Cardiac muscle cell (in vitro differentiated cells and primary cell): ENCODE results near the gene PRSS56. TPM values are rescaled to one million over a fixed set of nuclear protein-coding genes. Genes with fewer than 3 reads are reported as not detected.
A peak's percentile ranks its signal among the peaks of the same experiment; 100 is the strongest.

Source experiments
- DNase-seq, 2 donors: peaks; one replicate each; pipeline versions ENCODE4 v3.0.0 to v3.0.0-alpha.2; 2010 to 2017; ENCODE audit warnings: low read depth in 1 of 2, low spot score in 1 of 2
- H3K27ac ChIP-seq: fragments of 200-600 bp; sonication (generic); 2 replicates; pipeline ENCODE4 v1.5.1; 2016
- H3K27me3 ChIP-seq: fragments of 200-600 bp; sonication (generic); 2 replicates; pipeline ENCODE4 v1.6.0; 2016; ENCODE audit warnings: control low read depth
- H3K36me3 ChIP-seq: fragments of 200-600 bp; sonication (generic); 2 replicates; pipeline ENCODE4 v1.5.1; 2016; ENCODE audit warnings: control low read depth
- H3K4me1 ChIP-seq: fragments of 200-600 bp; sonication (generic); 2 replicates; pipeline ENCODE4 v1.8.1; 2017; ENCODE audit warnings: low read depth, mild to moderate bottlenecking, mixed run types
- H3K4me3 ChIP-seq: fragments of 200-600 bp; sonication (generic); 2 replicates; pipeline ENCODE4 v1.5.1; 2016; ENCODE audit warnings: mild to moderate bottlenecking
- H3K9me3 ChIP-seq: fragments of 200-600 bp; sonication (generic); 2 replicates; pipeline ENCODE4 v1.5.1; 2017; ENCODE audit warnings: low read depth, mild to moderate bottlenecking, control low read depth
- polyA plus RNA-seq: library from polyadenylated mRNA; unstranded; fragments of >200 nt; fragmentation: Nextera tagmentation; extraction: Ambion mirVana; gene quantifications from 2 replicates; pipeline ENCODE4 v1.2.1, GENCODE V29; 2016
- total RNA-seq: library from RNA; depleted of rRNA; stranded (reverse); fragments of >200 nt; gene quantifications from 2 replicates; pipeline ENCODE4 v1.2.3, GENCODE V29; 2016
- TF ChIP-seq, protein P1 (sequence below): IDR thresholded peaks from 2 replicates; pipeline ENCODE4 v1.5.1; 2012; ENCODE audit warnings: low read depth, mild to moderate bottlenecking, low read length

The PRSS56 gene
- total and polyA plus RNA-seq, 2 experiments from 2014 or later: not detected

GRCh38 chr2:232485757-232486557, 34.2 kb upstream of the PRSS56 start:
- no peak for DNase-seq
- no peaks in the 10 kb centered on the region for H3K36me3 ChIP-seq
- H3K27ac ChIP-seq: no peak overlapping the region
- H3K4me3 ChIP-seq: peak overlapping the region; percentile 8
- no peaks in the 10 kb centered on the region for H3K9me3 ChIP-seq
- H3K4me1 ChIP-seq: peaks cover 4% of the 10 kb centered on the region
- H3K27me3 ChIP-seq: peaks cover 98% of the 10 kb centered on the region
- TF ChIP-seq, protein P1, sequence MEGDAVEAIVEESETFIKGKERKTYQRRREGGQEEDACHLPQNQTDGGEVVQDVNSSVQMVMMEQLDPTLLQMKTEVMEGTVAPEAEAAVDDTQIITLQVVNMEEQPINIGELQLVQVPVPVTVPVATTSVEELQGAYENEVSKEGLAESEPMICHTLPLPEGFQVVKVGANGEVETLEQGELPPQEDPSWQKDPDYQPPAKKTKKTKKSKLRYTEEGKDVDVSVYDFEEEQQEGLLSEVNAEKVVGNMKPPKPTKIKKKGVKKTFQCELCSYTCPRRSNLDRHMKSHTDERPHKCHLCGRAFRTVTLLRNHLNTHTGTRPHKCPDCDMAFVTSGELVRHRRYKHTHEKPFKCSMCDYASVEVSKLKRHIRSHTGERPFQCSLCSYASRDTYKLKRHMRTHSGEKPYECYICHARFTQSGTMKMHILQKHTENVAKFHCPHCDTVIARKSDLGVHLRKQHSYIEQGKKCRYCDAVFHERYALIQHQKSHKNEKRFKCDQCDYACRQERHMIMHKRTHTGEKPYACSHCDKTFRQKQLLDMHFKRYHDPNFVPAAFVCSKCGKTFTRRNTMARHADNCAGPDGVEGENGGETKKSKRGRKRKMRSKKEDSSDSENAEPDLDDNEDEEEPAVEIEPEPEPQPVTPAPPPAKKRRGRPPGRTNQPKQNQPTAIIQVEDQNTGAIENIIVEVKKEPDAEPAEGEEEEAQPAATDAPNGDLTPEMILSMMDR: no peak

DNA sequence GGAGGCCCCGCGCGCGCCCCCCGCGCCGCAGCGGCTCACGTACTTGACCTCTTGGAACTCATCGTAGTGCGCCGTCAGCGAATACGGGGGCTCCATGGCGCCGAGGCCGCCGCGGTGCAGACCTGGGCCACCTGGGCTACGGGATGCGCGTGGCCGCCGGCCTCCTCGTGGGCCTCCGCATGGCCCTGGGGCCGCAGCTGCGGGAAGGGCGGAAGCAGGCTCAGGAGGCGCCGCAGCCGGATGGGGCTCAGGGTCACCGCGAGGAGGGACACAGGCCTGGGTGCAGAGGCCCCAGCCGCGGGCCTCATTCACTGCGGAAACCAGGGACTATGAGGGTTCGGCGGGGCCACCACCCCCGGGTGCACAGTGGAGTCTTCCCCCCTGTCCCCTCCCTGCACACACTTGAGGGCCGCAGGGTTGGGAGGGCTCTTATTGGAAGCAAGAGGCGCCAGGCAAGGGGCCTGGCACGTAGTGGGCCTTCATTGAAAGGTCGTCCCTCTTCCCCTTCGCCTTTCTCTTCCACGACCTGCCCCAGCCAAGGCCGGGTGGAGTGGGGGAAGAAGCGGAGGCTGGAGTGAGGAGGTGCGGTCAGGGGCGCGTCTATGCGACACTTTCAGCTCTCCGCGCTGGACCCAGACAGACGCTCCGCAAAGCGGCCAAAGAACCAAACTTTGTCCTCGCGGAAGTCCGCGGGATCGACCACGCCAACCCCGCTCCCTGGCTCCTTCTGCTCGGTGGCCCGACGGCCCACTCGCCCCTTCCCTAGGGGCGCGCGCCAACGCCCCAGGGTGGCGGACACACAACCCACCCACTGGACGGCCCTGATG, 33.4 kb upstream of the PRSS56 start:
- no peak for DNase-seq
- H3K27me3 ChIP-seq: peaks cover 90% of the 10 kb centered on the region
- H3K36me3 ChIP-seq: no peaks in the 10 kb centered on the region
- H3K4me1 ChIP-seq: peaks cover 4% of the 10 kb centered on the region
- H3K9me3 ChIP-seq: no peaks in the 10 kb centered on the region
- H3K4me3 ChIP-seq: peak overlapping the region; percentile 27
- H3K27ac ChIP-seq: no peak overlapping the region
- TF ChIP-seq, protein P1: no peak

- Histone ChIP-seq H3K4me3 (peak within 1 kb of the TSS; percentile 27), H3K27me3 (peaks cover 82% of the 10 kb centered on the region), H3K9me3 (no peaks in the 10 kb centered on the region), H3K27ac (no peak within 1 kb of the TSS), H3K36me3 (no peaks in the 10 kb centered on the region), H3K4me1 (peaks cover 4% of the 10 kb centered on the region)
- DNase-seq: peak in 1 of 2 donors; percentile 55
- TF ChIP-seq, protein P1: no peak
Observed at GRCh38 chr2:232487385-232488096, 32.6 kb upstream of the PRSS56 start, which contains the start of gene ECEL1. ECEL1 (minus strand) TSS chr2:232487834; CDS start chr2:232486653, 1,181 bp downstream.

- TF ChIP-seq, protein P1: no peak
- no peak for DNase-seq
- peaks cover 76% of the 10 kb centered on the region for H3K27me3 ChIP-seq
Observed at GRCh38 chr2:232488097-232488711, 32.0 kb upstream of the PRSS56 start.

More at GRCh38 chr2:232488097-232488711, 32.0 kb upstream of the PRSS56 start:
- Histone ChIP-seq H3K36me3 (no peaks in the 10 kb centered on the region), H3K4me3 (no peak overlapping the region), H3K4me1 (peaks cover 4% of the 10 kb centered on the region), H3K27ac (no peak overlapping the region), H3K9me3 (no peaks in the 10 kb centered on the region)
